HG03460 (cell line): ENCODE data around the gene PCED1B.

Source experiments
- ATAC-seq: cut with Tn5 transposase; IDR thresholded peaks from one replicate; pipeline ENCODE4 v1.9.1; 2021; ENCODE audit not compliant: unreplicated experiment

Gene PCED1B

GRCh38 chr12:47067176-47067575, 12.2 kb upstream of the PCED1B start:
- ATAC-seq, result no peak

DNA sequence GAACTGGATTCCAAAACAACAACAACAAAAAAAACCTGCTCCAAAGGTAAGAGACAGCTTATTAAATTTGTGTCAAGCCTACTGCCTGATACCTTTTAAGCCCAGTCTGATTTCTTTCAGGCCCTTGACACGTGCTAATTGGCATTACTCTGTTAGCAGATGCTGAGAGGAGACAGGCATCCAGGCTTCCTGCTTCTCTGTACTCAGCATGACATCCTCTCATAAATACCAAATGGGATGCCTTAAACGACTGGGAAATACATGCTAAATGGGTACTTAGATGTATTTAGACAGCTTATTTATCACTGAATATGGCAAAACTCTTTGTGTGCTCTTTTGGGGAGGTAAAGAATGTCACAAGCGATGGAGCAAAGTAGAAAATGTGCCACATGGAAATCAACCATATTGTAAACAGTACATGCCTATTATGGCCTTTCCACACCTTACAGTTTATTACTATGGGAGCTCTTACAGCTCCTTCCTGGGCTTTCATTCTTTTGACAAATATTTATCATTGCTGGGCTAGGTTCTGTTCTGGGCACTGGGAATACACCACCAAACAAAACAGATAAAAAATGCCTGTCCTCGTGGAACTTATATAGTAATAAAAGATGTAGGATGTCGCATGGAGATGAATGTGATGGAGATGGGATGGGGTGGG, 11.5 kb upstream of the PCED1B start:
- no peak for ATAC-seq

- no peak for ATAC-seq
Observed at GRCh38 chr12:47068539-47068938, 10.9 kb upstream of the PCED1B start.

- ATAC-seq, result no peak
Observed at GRCh38 chr12:47070310-47070709, 9.1 kb upstream of the PCED1B start.

DNA sequence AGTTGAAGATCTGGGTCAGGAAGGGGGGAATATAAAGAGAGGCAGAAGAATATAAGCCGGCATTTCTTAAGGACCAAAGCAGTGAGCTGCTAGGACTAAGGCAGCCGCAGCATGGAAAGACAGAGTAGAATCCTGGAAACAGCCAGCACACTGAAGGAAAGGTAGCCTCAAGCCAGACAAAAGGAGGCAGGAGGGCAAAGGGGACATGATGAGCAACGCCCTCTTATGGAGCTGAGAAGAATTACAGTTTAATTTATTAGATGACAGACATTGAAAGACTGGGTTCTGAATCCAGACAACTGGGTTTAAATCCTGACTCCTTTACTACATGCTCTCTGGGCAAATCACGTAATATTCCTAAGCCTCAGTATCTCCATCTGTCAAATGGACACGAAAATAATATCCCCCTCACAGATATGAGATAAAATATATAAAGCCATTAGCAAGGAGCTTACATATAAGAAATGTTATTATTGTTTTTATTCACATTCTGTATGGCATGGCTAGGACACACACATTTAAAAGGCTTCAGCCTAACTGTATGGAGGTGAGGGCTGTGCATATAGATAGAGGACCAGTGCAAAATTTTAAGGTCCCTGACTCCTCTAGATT, 8.1 kb upstream of the PCED1B start:
- no peak for ATAC-seq

GRCh38 chr12:47073951-47074350, 5.5 kb upstream of the PCED1B start:
- ATAC-seq, result no peak

DNA sequence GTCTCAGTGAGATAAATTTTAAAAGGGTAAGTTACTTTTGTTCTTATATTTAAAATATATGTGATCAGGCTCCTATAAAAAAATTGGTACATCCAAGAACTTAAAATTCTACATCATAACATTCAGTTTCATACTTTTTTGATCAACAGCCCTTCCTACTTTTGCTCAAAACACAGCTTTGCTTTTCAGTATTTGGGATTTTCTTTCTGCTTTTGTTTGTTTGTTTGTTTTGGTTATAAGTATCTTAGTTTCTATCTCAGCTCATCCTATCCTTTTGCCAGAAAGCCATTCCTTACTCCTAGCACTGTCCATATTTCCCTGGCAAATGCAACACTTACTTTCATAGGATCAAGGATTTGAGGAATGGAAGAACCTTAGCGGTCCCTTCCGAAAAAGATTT, 4.7 kb upstream of the PCED1B start:
- ATAC-seq, result no peak

DNA sequence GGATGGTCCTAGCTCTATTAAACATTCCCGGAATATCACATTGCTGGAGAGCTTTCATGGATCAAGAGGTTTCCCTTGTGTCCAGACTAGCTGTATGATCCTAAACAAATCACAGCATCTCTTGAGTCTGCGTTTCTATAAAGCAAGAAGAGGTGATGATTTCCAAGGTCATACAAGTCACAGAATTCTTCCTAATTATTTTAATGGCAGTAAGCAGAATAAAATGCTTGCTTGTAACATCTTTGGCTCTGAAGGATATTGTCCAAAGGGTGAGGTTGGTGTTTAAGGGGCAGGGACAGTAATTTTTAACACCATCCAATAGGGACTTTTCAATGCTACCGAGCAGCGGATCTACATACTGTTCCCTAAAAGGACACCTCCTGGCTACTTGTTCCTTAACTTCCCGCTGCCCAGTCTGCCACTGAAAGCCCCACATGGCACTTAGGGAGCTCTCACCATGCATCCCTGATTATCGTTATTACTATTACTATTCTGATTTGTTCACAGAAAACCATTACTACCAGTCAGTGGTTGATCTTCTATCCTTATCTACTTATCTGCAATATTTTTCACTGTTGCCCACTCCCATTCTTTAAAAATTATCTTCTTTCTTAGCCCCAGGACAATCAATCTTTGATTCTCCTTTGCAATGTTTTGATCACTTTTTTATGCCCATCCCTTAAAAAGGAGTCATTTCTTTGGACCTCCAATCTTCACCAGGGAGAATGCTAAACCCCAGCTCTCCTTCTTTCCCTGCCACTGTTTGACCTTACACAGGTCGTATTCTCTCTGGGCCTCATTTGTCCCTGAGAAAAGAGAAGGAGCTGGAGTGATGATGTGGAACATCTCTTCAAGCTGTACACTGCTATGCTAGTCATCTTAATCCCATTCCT, 4.0 kb upstream of the PCED1B start:
- no peak for ATAC-seq

GRCh38 chr12:47077206-47078085, 2.0 kb upstream of the PCED1B start:
- ATAC-seq, result no peak

- ATAC-seq, result no peak
Observed at GRCh38 chr12:47078086-47078395, 1.4 kb upstream of the PCED1B start.

- no peak for ATAC-seq
Observed at GRCh38 chr12:47078733-47079467, 521 bp upstream of the PCED1B start.

DNA sequence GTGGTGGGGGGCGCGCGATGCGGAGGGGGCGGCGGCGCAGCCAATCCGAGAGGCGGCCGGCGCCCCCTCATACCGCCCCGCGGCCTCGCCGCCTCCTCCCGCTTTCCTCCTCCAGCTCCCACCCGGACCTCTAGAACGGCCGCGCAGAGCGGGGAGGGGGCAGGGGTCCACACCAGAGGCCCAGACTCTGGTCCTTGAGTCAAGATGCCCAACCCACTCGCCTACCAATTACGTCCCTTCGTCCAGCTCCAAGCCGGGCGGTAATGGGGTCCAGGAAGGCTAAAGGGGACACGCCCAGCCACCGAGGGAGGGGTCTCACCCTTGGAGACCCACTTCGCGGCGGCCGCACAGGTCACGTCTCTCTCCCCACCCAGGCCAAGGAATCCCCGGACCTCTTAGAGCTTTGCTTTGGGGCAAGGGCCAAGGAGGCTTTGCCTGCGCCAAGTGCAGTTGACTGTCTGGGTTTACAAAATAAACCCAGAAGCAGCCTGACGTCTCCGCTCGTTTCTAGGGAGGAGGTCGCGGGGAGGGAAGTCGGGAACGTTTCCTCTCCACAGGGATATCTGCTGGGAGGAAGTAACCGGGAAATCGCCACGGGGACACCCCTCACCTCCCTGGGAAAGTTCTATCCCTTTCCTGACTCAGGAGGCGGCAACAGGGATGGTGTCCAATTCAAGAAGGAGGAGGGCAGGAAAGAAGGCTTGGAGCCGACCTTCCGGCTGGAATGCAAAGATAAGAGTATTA, 732 bp downstream of the PCED1B start:
- ATAC-seq, result no peak

GRCh38 chr12:47080725-47081502, 1.5 kb downstream of the PCED1B start:
- no peak for ATAC-seq

DNA sequence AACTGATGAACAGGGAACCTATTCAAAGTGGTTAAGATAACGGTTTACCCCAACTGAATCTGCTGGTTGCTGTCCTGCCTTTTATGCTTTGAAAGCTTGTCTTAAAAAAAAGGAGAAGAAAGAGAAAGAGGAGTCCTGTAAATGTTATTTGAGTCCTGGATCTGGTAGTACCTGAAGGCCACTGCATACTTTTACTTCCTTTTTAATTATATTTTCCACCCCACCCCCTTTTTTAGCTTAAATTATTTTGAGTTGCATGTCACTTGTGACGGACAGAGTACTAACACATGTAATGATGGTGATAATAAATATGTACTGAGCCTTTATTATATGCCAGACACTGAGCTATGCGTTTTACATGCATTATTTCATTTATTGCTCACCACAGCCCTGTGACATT, 2.9 kb downstream of the PCED1B start:
- ATAC-seq, result no peak

GRCh38 chr12:47082796-47083621, 3.6 kb downstream of the PCED1B start:
- ATAC-seq, result no peak

GRCh38 chr12:47084172-47084571, 4.8 kb downstream of the PCED1B start:
- no peak for ATAC-seq

DNA sequence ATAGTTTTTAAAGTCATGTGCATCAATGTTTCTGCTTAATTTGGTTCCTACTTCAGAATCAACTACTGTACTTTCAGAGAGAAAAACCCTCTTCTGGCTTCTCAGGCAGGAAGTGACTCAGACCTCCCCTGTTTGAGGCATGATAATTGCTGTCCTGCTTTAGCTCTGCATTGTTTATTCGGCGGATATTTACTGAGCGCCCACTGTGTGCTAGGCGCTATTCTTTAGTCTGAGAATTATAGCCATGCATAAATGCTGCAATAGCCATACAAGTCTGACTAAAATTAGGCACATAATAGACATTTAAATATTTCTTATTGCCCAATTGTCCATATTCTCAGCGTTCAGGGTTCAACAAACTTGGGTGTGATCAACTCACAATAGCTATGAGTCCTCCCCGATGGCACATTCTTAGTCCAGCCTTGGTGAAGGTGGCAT, 6.4 kb downstream of the PCED1B start:
- no peak for ATAC-seq

DNA sequence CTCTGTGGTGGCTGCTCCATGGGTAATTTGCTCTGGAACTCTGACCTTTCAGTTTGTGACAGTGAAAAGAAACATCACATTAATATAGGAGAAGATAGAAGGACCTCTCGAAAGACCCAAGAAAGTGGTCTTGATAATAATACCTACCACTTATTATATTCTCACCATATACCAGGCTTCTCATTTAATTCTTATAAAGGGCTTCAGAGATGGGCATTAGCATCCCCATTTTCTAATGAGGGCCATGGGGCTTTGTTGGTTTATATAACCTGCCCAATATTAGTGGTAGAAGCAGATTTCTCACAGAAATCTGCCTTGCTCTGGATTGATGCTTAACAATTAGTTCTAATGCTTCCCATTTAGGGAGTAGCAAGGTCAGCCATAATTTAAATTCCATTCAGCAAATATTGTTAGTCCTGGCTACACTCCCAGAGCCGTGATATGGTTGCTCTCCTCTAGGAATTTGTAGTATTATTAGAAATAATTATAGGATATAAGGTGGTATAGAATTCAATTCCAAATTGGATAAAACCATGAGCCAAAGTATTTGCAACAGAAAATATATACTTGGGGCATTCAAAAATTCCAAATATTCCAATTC, 7.8 kb downstream of the PCED1B start:
- ATAC-seq, result no peak
